H1 (cell line): ENCODE results near the gene RING1. TPM values are rescaled to one million over a fixed set of nuclear protein-coding genes. Genes with fewer than 3 reads are reported as not detected.
A peak's percentile ranks its signal among the peaks of the same experiment; 100 is the strongest.

ENCODE experiments used
- CTCF ChIA-PET: fragments of 300-600 bp; sonication (Branson Sonifier 250); formaldehyde crosslinking; loops from one replicate; lab custom pipeline; 2021; ENCODE audit not compliant: partially characterized antibody; lab: Charles Lee
- POLR2A ChIA-PET: fragments of 300-600 bp; sonication (Branson Sonifier 250); formaldehyde crosslinking; loops from one replicate; lab custom pipeline; 2021; ENCODE audit warnings: inconsistent platforms; ENCODE audit not compliant: partially characterized antibody; lab: Charles Lee
- DNase-seq, 2 experiments: peaks; one replicate each; pipeline versions ENCODE4 v3.0.0 to v3.0.0-alpha.2; 2010 to 2022; ENCODE audit warnings: low spot score in 2 of 2, low read depth in 1 of 2, mixed read lengths in 1 of 2
- FAIRE-seq: peaks from 2 replicates; lab custom pipeline; 2011; peaks lifted over from hg19 to GRCh38; lab: Jason Lieb, UNC
- H2AFZ ChIP-seq: 2 replicates; pipeline ENCODE4 v1.8.1; 2012; ENCODE audit warnings: low read length, inconsistent platforms
- H2AK5ac ChIP-seq: 2 replicates; pipeline ENCODE4 v1.6.1; 2013; ENCODE audit warnings: low read depth, low read length
- H2BK120ac ChIP-seq: replicated peaks from 2 replicates; pipeline ENCODE3; 2013; ENCODE audit warnings: low read depth, low read length, inconsistent platforms
- H2BK12ac ChIP-seq: 2 replicates; pipeline ENCODE4 v1.6.1; 2013; ENCODE audit warnings: low read depth, low read length
- H2BK15ac ChIP-seq: 2 replicates; pipeline ENCODE4 v1.6.1; 2013; ENCODE audit warnings: low read length
- H2BK20ac ChIP-seq: 2 replicates; pipeline ENCODE4 v1.6.1; 2013; ENCODE audit warnings: low read length
- H2BK5ac ChIP-seq: 2 replicates; pipeline ENCODE4 v1.6.1; 2013; ENCODE audit warnings: low read depth, low read length
- H3K14ac ChIP-seq: 2 replicates; pipeline ENCODE4 v1.6.1; 2013; ENCODE audit warnings: inconsistent platforms; ENCODE audit not compliant: insufficient read length
- H3K18ac ChIP-seq: 2 replicates; pipeline ENCODE4 v1.6.1; 2013; ENCODE audit warnings: low read length; ENCODE audit errors: extremely low read depth
- H3K23ac ChIP-seq: 2 replicates; pipeline ENCODE4 v1.6.1; 2013; ENCODE audit warnings: inconsistent platforms; ENCODE audit not compliant: insufficient read length
- H3K23me2 ChIP-seq: 2 replicates; pipeline ENCODE4 v1.6.1; 2013; ENCODE audit warnings: low read depth, low read length
- H3K27ac ChIP-seq: 2 replicates; pipeline ENCODE4 v1.6.1; 2011; ENCODE audit warnings: low read depth, low read length, inconsistent platforms
- H3K27me3 ChIP-seq, 4 experiments: replicated peaks in 1 of 4; 1 replicate in 1 of 4; 2 replicates in 3 of 4; pipeline versions ENCODE4 v1.6.1 to v1.8.1; 2011 to 2013; ENCODE audit warnings: low read length in 3 of 4, mild to moderate bottlenecking in 3 of 4, inconsistent platforms in 2 of 4, mixed read lengths in 2 of 4, moderate library complexity in 1 of 4; ENCODE audit not compliant: control insufficient read depth in 3 of 4, insufficient read depth in 3 of 4; ENCODE audit errors: extremely low read depth in 1 of 4
- H3K36me3 ChIP-seq, 4 experiments: 2 replicates each; pipeline versions ENCODE4 v1.6.1 to v1.8.1; 2011 to 2013; ENCODE audit warnings: mild to moderate bottlenecking in 4 of 4, low read length in 3 of 4, moderate library complexity in 2 of 4, control low read depth in 1 of 4, inconsistent platforms in 1 of 4; ENCODE audit not compliant: insufficient read depth in 4 of 4, control insufficient read depth in 2 of 4
- H3K4ac ChIP-seq: replicated peaks from 2 replicates; pipeline ENCODE3; 2013; ENCODE audit warnings: low read length, low read depth, mixed read lengths, inconsistent platforms; ENCODE audit not compliant: insufficient read length
- H3K4me1 ChIP-seq, 4 experiments: replicated peaks in 1 of 4; 1 replicate in 1 of 4; 2 replicates in 3 of 4; pipeline versions ENCODE4 v1.6.1 to v1.8.1; 2011 to 2013; ENCODE audit warnings: low read length in 3 of 4, inconsistent platforms in 2 of 4, mixed read lengths in 1 of 4; ENCODE audit not compliant: insufficient read depth in 4 of 4, control insufficient read depth in 3 of 4
- H3K4me2 ChIP-seq, 2 experiments: 2 replicates each; pipeline versions ENCODE4 v1.6.1 to v1.8.1; 2011 to 2013; ENCODE audit warnings: low read depth in 2 of 2, low read length in 2 of 2, control low read depth in 1 of 2, inconsistent platforms in 1 of 2, mild to moderate bottlenecking in 1 of 2; ENCODE audit not compliant: insufficient read depth in 1 of 2
- H3K4me3 ChIP-seq, 4 experiments: fragments of 200-600, 300-600 bp in 1 of 4; sonication (generic), shearing (Covaris generic), sonication (Bioruptor Twin) in 1 of 4; 2 replicates each; pipeline versions ENCODE4 v1.5.1 to v1.8.1; 2011 to 2016; ENCODE audit warnings: low read length in 4 of 4, low read depth in 3 of 4, control low read depth in 2 of 4, inconsistent platforms in 2 of 4, mild to moderate bottlenecking in 2 of 4, mixed read lengths in 1 of 4, moderate library complexity in 1 of 4; ENCODE audit not compliant: insufficient read depth in 2 of 4; ENCODE audit errors: extremely low read depth in 1 of 4
- H3K56ac ChIP-seq: replicated peaks from 2 replicates; pipeline ENCODE3; 2013; ENCODE audit warnings: low read depth, mild to moderate bottlenecking, mixed read lengths, low read length, inconsistent platforms; ENCODE audit not compliant: insufficient read length
- H3K79me1 ChIP-seq: 2 replicates; pipeline ENCODE4 v1.6.1; 2013; ENCODE audit warnings: low read depth, low read length, control low read depth
- H3K79me2 ChIP-seq, 2 experiments: 2 replicates each; pipeline versions ENCODE4 v1.6.1 to v1.8.1; 2012 to 2013; ENCODE audit warnings: low read length in 2 of 2, mild to moderate bottlenecking in 2 of 2, inconsistent platforms in 1 of 2; ENCODE audit not compliant: insufficient read depth in 2 of 2, control insufficient read depth in 1 of 2
- H3K9ac ChIP-seq, 4 experiments: replicated peaks in 1 of 4; 1 replicate in 1 of 4; 2 replicates in 3 of 4; pipeline versions ENCODE4 v1.6.1 to v1.8.1; 2011 to 2013; ENCODE audit warnings: low read depth in 3 of 4, low read length in 3 of 4, control low read depth in 2 of 4, mild to moderate bottlenecking in 2 of 4, moderate library complexity in 2 of 4, inconsistent platforms in 1 of 4; ENCODE audit errors: extremely low read depth in 1 of 4
- H3K9me3 ChIP-seq, 2 experiments: 2 replicates each; pipeline versions ENCODE4 v1.6.1 to v1.8.1; 2012 to 2013; ENCODE audit warnings: mild to moderate bottlenecking in 2 of 2, moderate library complexity in 2 of 2, control low read depth in 1 of 2, inconsistent platforms in 1 of 2, low read depth in 1 of 2, low read length in 1 of 2, mixed read lengths in 1 of 2; ENCODE audit not compliant: insufficient read depth in 2 of 2
- H4K20me1 ChIP-seq, 2 experiments: replicated peaks in 1 of 2; 2 replicates each; pipeline versions ENCODE3 to v1.8.1; 2011 to 2013; ENCODE audit warnings: inconsistent platforms in 2 of 2, low read length in 2 of 2, mild to moderate bottlenecking in 1 of 2; ENCODE audit not compliant: insufficient read depth in 2 of 2, control insufficient read depth in 1 of 2
- H4K5ac ChIP-seq: 2 replicates; pipeline ENCODE4 v1.6.1; 2013; ENCODE audit warnings: low read length, low read depth, mixed read lengths, inconsistent platforms; ENCODE audit not compliant: insufficient read length
- H4K8ac ChIP-seq: 2 replicates; pipeline ENCODE4 v1.8.0; 2013; ENCODE audit warnings: mild to moderate bottlenecking, moderate library complexity, low read length, inconsistent platforms; ENCODE audit not compliant: insufficient read depth; ENCODE audit errors: extremely low read depth
- H4K91ac ChIP-seq: replicated peaks from 2 replicates; pipeline ENCODE3; 2013; ENCODE audit warnings: low read length, mixed read lengths, inconsistent platforms; ENCODE audit not compliant: insufficient read length
- ATF2 ChIP-seq: IDR thresholded peaks from 2 replicates; pipeline ENCODE4 v1.6.1; 2012; ENCODE audit warnings: low read length, inconsistent platforms
- BACH1 ChIP-seq: IDR thresholded peaks from 2 replicates; pipeline ENCODE4 v1.6.1; 2012; ENCODE audit warnings: low read length, improper control_type of control experiment
- BCL11A ChIP-seq, 2 experiments: IDR thresholded peaks; one replicate each; pipeline ENCODE4 v1.6.1; 2011; ENCODE audit warnings: low read depth in 2 of 2, low read length in 2 of 2, mild to moderate bottlenecking in 2 of 2
- CHD2 ChIP-seq: IDR thresholded peaks from 2 replicates; pipeline ENCODE4 v1.6.1; 2012; ENCODE audit warnings: low read length, improper control_type of control experiment
- EP300 ChIP-seq, 2 experiments: IDR thresholded peaks; 1 replicate in 1 of 2; 2 replicates in 1 of 2; pipeline ENCODE4 v1.6.1; 2011 to 2012; ENCODE audit warnings: low read depth in 2 of 2, low read length in 2 of 2, mild to moderate bottlenecking in 2 of 2, borderline replicate concordance in 1 of 2, inconsistent platforms in 1 of 2, moderate library complexity in 1 of 2
- KDM1A ChIP-seq: fragments of 200-600, 300-600 bp; sonication (generic); IDR thresholded peaks from 2 replicates; pipeline ENCODE4 v1.7.1; 2016; ENCODE audit warnings: mild to moderate bottlenecking, low read length, borderline replicate concordance
- POLR2A ChIP-seq, 2 experiments: IDR thresholded peaks; 1 replicate in 1 of 2; 2 replicates in 1 of 2; pipeline ENCODE4 v1.6.1; 2011; ENCODE audit warnings: low read depth in 2 of 2, low read length in 2 of 2, mild to moderate bottlenecking in 2 of 2; ENCODE audit errors: control extremely low read depth in 1 of 2
- RAD21 ChIP-seq, 2 experiments: IDR thresholded peaks in 1 of 2; conservative IDR thresholded peaks in 1 of 2; 2 replicates each; pipeline ENCODE4 v1.6.1; 2011; ENCODE audit warnings: low read depth in 2 of 2, low read length in 2 of 2, improper control_type of control experiment in 1 of 2, inconsistent platforms in 1 of 2, mild to moderate bottlenecking in 1 of 2, moderate library complexity in 1 of 2
- RXRA ChIP-seq: IDR thresholded peaks from 2 replicates; pipeline ENCODE4 v1.6.1; 2011; ENCODE audit warnings: low read depth, mild to moderate bottlenecking, low read length, moderate library complexity; ENCODE audit not compliant: insufficient read depth
- SIRT6 ChIP-seq: IDR thresholded peaks from one replicate; pipeline ENCODE4 v1.7.1; 2012; ENCODE audit warnings: low read length, inconsistent platforms
- SIX5 ChIP-seq: IDR thresholded peaks from 2 replicates; pipeline ENCODE4 v1.6.1; 2011; ENCODE audit warnings: mild to moderate bottlenecking, low read depth, low read length
- SP4 ChIP-seq: IDR thresholded peaks from 2 replicates; pipeline ENCODE4 v1.6.1; 2012; ENCODE audit warnings: low read length, inconsistent platforms
- TEAD4 ChIP-seq: IDR thresholded peaks from 2 replicates; pipeline ENCODE4 v1.6.1; 2012; ENCODE audit warnings: low read depth, low read length, inconsistent platforms, mixed read lengths
- WGBS, 2 experiments: shearing (Covaris generic) in 1 of 2; methylation state at CpG; one replicate each; pipeline versions ENCODE4 v1.1.6 to v1.1.7; 2013 to 2015; ENCODE audit warnings: low lambda C conversion rate in 2 of 2, mixed read lengths in 2 of 2, inconsistent platforms in 1 of 2, low coverage in 1 of 2, missing lambda C conversion rate in 1 of 2; ENCODE audit not compliant: insufficient replicate concordance in 2 of 2, insufficient coverage in 1 of 2, insufficient read length in 1 of 2; ENCODE audit errors: extremely low coverage in 1 of 2, missing lambda C conversion rate in 1 of 2; 5-methylcytosine and 5-hydroxymethylcytosine counted together
- polyA plus RNA-seq, 7 experiments: library from polyadenylated mRNA; depleted of rRNA in 3 of 7; stranded (reverse) in 5 of 7; unstranded in 2 of 7; fragments of >200 nt in 5 of 7; fragments of 200-250 nt in 2 of 7; gene quantifications; 1 replicate in 5 of 7; 2 replicates in 1 of 7; 4 replicates in 1 of 7; pipeline versions ENCODE4 v1.2.1 to v1.2.3, GENCODE V29; 2011 to 2013; ENCODE audit warnings: missing spikeins in 2 of 7, mixed read lengths in 2 of 7
- total RNA-seq: library from RNA; stranded (reverse); fragmentation: NEBNext Ultra II Directional; extraction: Animal tissue kit (Norgen Biotek cat#: 25700); gene quantifications from 2 replicates; pipeline ENCODE4 v1.2.1, GENCODE V29; 2021

The RING1 gene
- total and polyA plus RNA-seq, 2 of the 8 experiments (the other 6 are each of a cell fraction or from before 2014, with no cell fraction given) = 16.4 to 26.0 TPM

- no peak overlapping the region for H3K4me2 ChIP-seq
- H3K27ac ChIP-seq = no peak overlapping the region
- H3K18ac ChIP-seq = no peak overlapping the region
- no peaks in the 10 kb centered on the region for H3K79me1 ChIP-seq
- H3K4me3 ChIP-seq = no peak overlapping the region
- H3K23ac ChIP-seq = no peak overlapping the region
- H2BK120ac ChIP-seq = no peak overlapping the region
- peaks cover 0 to 6% (median 2%) of the 10 kb centered on the region in 4 experiments; a peak in 6 of 7 replicates for H3K4me1 ChIP-seq
- DNase-seq = no peak
- no peak overlapping the region for H3K4ac ChIP-seq
- no peak overlapping the region for H2AK5ac ChIP-seq
- peak overlapping the region; percentile 43; the same call in 1 of the 2 replicates for H4K8ac ChIP-seq
- 82% methylated on average over 9 of the region's 10 CpGs; no CpG with 5 or more reads in 1 of the 2 experiments for WGBS, 2 experiments
- H3K36me3 ChIP-seq = no peaks in the 10 kb centered on the region
- H3K23me2 ChIP-seq = peaks cover 7% of the 10 kb centered on the region; the same call in 1 of the 2 replicates
- no peaks in the 10 kb centered on the region for H4K20me1 ChIP-seq
- FAIRE-seq = no peak
- peak overlapping the region; percentile 39; the same call in 1 of the 2 replicates for H2BK12ac ChIP-seq
- no peak overlapping the region for H4K91ac ChIP-seq
- H3K9me3 ChIP-seq = no peaks in the 10 kb centered on the region
- no peak overlapping the region for H2AFZ ChIP-seq
- peaks cover 0 to 8% (median 2%) of the 10 kb centered on the region in 4 experiments; a peak in 4 of 7 replicates for H3K27me3 ChIP-seq
- no peak overlapping the region for H3K14ac ChIP-seq
- no peak overlapping the region for H2BK15ac ChIP-seq
- POLR2A ChIA-PET = interaction anchor here (1.2 to 4.0 kb wide), 6 partner anchors 14 to 192 kb away, joined by 3 to 22 read pairs (median 4); partner anchors contain the start of gene COL11A2
- H4K5ac ChIP-seq = no peak overlapping the region
- no peak overlapping the region for H3K9ac ChIP-seq
- no peak overlapping the region for H2BK20ac ChIP-seq
- CTCF ChIA-PET = interaction anchor here (0.8 to 9.5 kb wide), 12 partner anchors 10 to 179 kb away, joined by 3 to 74 read pairs (median 5); no protein-coding TSS in a partner anchor
- H3K56ac ChIP-seq = no peak overlapping the region
- no peak overlapping the region for H2BK5ac ChIP-seq
- H3K79me2 ChIP-seq = no peaks in the 10 kb centered on the region
- TF ChIP-seq BACH1 (no peak), POLR2A (IDR thresholded peaks at IDR 0.05; ENCODE audit: control extremely low read depth in 1 of 2, low read depth in 2 of 2, low read length in 2 of 2) (no peak), RAD21 (IDR thresholded peaks at IDR 0.05 in 1 of 2, conservative IDR thresholded peaks at IDR 0.05 in 1 of 2; ENCODE audit: low read depth in 2 of 2, low read length in 2 of 2) (no peak), RXRA (no peak), EP300 (IDR thresholded peaks at IDR 0.05; ENCODE audit: borderline replicate concordance in 1 of 2, low read depth in 2 of 2, low read length in 2 of 2) (no peak), KDM1A (no peak), BCL11A (IDR thresholded peaks at IDR 0.05; ENCODE audit: low read depth in 2 of 2, low read length in 2 of 2) (no peak), CHD2 (no peak), SIRT6 (no peak), SIX5 (no peak), TEAD4 (no peak), ATF2 (no peak), SP4 (no peak)
Observed at GRCh38 chr6:33164176-33164575, 44.1 kb upstream of the RING1 start.
